Activated CD8-positive, alpha-beta T cell treated with anti-CD3 and anti-CD28 coated beads for 36 hours (primary cell): Measurements from ENCODE around the gene NIPBL. TPM values are rescaled to one million over a fixed set of nuclear protein-coding genes. Genes with fewer than 3 reads are reported as not detected.

Experiments used
- ATAC-seq: fragments of 200-7000 bp; cut with Tn5 transposase; one replicate; pipeline ENCODE4 v1.10.0; 2021; ENCODE audit warnings: mild to moderate bottlenecking, moderate library complexity
- CTCF ChIA-PET: fragments of 350-600 bp; sonication (Branson Sonifier 250); formaldehyde crosslinking; loops from one replicate; lab custom pipeline; 2021; ENCODE audit warnings: antibody characterized with exemption; lab: Charles Lee
- POLR2A ChIA-PET: fragments of 350-600 bp; sonication (Branson Sonifier 250); formaldehyde crosslinking; loops from one replicate; lab custom pipeline; 2021; ENCODE audit warnings: antibody characterized with exemption; lab: Charles Lee
- DNase-seq: peaks from one replicate; pipeline ENCODE4 v3.0.0-alpha.2; 2020
- H3K27ac Mint-ChIP-seq: one replicate; pipeline ENCODE4 v1.8.0; 2021; ENCODE audit warnings: mild to moderate bottlenecking, mixed read lengths
- H3K27me3 Mint-ChIP-seq: one replicate; pipeline ENCODE4 v1.8.0; 2021; ENCODE audit warnings: mixed read lengths
- H3K36me3 Mint-ChIP-seq: one replicate; pipeline ENCODE4 v1.8.0; 2021; ENCODE audit warnings: low read depth, mixed read lengths
- H3K4me1 Mint-ChIP-seq: one replicate; pipeline ENCODE4 v1.8.0; 2021; ENCODE audit warnings: low read depth, mixed read lengths
- H3K4me3 Mint-ChIP-seq: one replicate; pipeline ENCODE4 v1.8.0; 2021; ENCODE audit warnings: mild to moderate bottlenecking, moderate library complexity, mixed read lengths
- H3K9me3 Mint-ChIP-seq: one replicate; pipeline ENCODE4 v1.8.0; 2021; ENCODE audit warnings: mixed read lengths
- intact Hi-C: fragments of 100-400 bp; cut with micrococcal nuclease; formaldehyde crosslinking; loops from one replicate; pipeline ENCODE4 v1.10.0; 2022
- total RNA-seq, 2 experiments: library from RNA; stranded (reverse); gene quantifications; one replicate each; pipeline ENCODE4 v1.2.3, GENCODE V29; 2021
- TF ChIP-seq, protein P1 (sequence below): fragments of 200-600 bp; IDR thresholded peaks from one replicate; pipeline ENCODE4 v1.8.0; 2022; ENCODE audit warnings: antibody characterized with exemption, mild to moderate bottlenecking

Gene NIPBL
- total RNA-seq, 2 experiments from 2014 or later: 39.6 to 40.2 TPM

DNA sequence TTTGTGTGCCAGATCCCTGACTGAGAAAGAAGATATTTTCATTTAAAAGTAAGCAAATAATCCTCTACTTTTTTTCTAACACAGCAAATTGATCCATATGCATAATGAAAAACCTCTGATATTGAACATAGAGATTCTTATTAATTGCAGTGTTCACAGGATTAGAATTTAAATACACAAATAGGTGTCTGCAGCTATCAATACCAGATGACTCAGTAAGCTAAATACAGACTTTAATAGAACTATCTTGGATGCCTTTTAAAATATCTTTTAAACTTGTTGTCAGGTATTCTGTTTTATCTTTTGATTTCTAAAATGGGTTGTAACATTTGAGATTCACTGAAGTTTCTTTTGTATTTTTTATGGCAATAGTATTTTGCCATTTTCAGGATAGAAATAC is 43.1 kb downstream of the NIPBL start:
- TF ChIP-seq, protein P1, sequence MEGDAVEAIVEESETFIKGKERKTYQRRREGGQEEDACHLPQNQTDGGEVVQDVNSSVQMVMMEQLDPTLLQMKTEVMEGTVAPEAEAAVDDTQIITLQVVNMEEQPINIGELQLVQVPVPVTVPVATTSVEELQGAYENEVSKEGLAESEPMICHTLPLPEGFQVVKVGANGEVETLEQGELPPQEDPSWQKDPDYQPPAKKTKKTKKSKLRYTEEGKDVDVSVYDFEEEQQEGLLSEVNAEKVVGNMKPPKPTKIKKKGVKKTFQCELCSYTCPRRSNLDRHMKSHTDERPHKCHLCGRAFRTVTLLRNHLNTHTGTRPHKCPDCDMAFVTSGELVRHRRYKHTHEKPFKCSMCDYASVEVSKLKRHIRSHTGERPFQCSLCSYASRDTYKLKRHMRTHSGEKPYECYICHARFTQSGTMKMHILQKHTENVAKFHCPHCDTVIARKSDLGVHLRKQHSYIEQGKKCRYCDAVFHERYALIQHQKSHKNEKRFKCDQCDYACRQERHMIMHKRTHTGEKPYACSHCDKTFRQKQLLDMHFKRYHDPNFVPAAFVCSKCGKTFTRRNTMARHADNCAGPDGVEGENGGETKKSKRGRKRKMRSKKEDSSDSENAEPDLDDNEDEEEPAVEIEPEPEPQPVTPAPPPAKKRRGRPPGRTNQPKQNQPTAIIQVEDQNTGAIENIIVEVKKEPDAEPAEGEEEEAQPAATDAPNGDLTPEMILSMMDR: no peak
- intact Hi-C loops: no loop called here
- ChIA-PET CTCF (no interaction called here), POLR2A (no interaction called here)
- Mint-ChIP-seq H3K36me3 (peaks cover 4% of the 10 kb centered on the region), H3K4me1 (peaks cover 46% of the 10 kb centered on the region), H3K27ac (no peak overlapping the region), H3K27me3 (no peaks in the 10 kb centered on the region), H3K4me3 (no peak overlapping the region), H3K9me3 (peaks cover 4% of the 10 kb centered on the region)
- ATAC-seq: no peak
- DNase-seq: no peak

DNA sequence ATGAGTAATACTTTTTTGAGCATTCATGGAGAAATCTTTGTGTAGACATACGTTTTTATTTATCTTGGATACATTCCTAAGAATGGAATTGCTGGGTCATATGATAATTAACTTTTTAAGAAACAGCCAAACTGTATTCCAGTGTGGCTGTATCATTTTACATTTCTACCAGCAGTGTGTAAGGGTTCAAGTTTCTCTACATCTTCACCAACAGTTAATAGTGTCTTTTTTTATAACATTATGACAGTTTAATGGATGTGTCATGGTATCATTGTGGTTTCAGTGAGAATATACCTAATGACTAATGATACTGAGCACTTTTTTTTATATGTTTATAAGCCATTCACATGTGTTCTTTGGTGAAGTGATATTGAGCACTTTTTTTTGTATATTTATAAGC is 52.4 kb downstream of the NIPBL start:
- Mint-ChIP-seq H3K36me3 (peaks cover 13% of the 10 kb centered on the region), H3K4me3 (no peak overlapping the region), H3K27me3 (no peaks in the 10 kb centered on the region), H3K9me3 (peaks cover 6% of the 10 kb centered on the region), H3K4me1 (peaks cover 60% of the 10 kb centered on the region), H3K27ac (peak overlapping the region; percentile 34)
- ChIA-PET POLR2A (interaction anchor here (1.1 kb wide), 1 partner anchor 52 kb away, joined by 3 read pairs; the partner anchor contains the start of gene NIPBL), CTCF (interaction anchor here (1.5 to 1.6 kb wide), 2 partner anchors 10 to 54 kb away, joined by 3 read pairs; no protein-coding TSS in a partner anchor)
- DNase-seq (no peak), ATAC-seq (peak; percentile 85)
- intact Hi-C loops: no loop called here
- TF ChIP-seq, protein P1: no peak

DNA sequence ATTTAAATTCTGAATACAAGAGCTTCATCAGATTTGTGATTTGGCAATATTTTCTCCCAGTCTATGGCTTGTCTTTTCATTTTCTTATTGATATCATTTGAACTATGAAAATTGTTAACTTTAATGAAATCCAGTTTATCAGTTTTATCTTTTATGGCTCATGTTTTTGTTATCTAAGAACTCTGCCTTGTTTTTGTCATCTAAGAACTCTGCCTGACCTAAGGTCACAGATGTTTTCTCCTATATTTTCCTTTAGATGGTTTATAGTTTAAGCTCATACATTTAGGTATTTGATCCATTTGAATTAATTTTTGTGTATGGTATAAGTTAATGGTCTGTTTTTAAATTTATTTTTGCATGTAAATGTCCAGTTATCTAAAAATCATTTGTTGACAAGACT is 52.9 kb downstream of the NIPBL start:
- Mint-ChIP-seq H3K4me3 (no peak overlapping the region), H3K9me3 (peaks cover 6% of the 10 kb centered on the region), H3K4me1 (peaks cover 62% of the 10 kb centered on the region), H3K27ac (peak overlapping the region; percentile 34), H3K36me3 (peaks cover 13% of the 10 kb centered on the region), H3K27me3 (no peaks in the 10 kb centered on the region)
- no peak for DNase-seq
- ChIA-PET POLR2A (no interaction called here), CTCF (interaction anchor here (1.1 to 1.6 kb wide), 3 partner anchors 9 to 190 kb away, joined by 3 read pairs; no protein-coding TSS in a partner anchor)
- ATAC-seq: no peak
- TF ChIP-seq, protein P1: no peak
- intact Hi-C loops: no loop called here

DNA sequence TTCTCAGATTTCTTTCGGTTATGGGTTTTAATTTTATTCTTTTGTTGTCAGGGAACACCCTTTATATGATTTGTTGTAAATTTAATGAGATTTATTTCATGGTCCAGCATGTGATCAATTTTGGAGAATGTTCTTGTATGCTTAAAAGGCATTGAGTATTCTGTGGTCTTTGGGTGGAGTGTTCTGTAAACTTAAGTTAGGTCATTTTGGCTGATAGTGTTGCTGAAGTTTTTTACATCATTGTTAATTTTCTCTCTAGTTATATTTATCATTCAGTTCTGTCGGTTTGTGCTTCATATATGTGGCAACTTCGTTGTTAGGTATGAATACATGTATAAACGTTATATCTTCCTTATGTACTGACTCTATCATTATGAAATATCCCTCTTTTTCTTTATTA is 55.5 kb downstream of the NIPBL start:
- peaks cover 3% of the 10 kb centered on the region for H3K9me3 Mint-ChIP-seq
- H3K27ac Mint-ChIP-seq: no peak overlapping the region
- TF ChIP-seq, protein P1: no peak
- DNase-seq (no peak), ATAC-seq (no peak)
- peaks cover 76% of the 10 kb centered on the region for H3K4me1 Mint-ChIP-seq
- intact Hi-C loops: no loop called here
- POLR2A ChIA-PET: no interaction called here
- no peaks in the 10 kb centered on the region for H3K27me3 Mint-ChIP-seq
- H3K36me3 Mint-ChIP-seq: peaks cover 7% of the 10 kb centered on the region
- no peak overlapping the region for H3K4me3 Mint-ChIP-seq
- CTCF ChIA-PET: no interaction called here

DNA sequence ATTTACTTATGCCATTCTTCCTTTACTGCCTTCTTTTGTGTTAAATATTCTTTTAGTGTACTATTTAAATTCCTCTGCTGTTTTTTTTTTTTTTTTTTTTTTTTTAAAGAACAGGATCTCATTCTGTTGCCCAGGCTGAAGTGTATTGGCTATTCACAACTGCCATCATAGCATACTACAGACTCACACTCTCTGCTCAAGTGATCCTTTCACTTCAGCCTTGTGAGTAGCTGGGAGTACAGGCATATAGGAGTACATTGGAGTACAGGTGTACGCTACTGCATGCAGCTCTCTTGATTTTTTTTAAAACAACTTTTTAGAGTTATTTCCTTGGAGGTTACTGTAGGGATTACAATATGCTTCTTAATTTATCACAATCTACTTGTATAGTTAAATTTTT is 56.1 kb downstream of the NIPBL start:
- Mint-ChIP-seq H3K27me3 (no peaks in the 10 kb centered on the region), H3K4me3 (no peak overlapping the region), H3K4me1 (peaks cover 76% of the 10 kb centered on the region), H3K9me3 (peaks cover 3% of the 10 kb centered on the region), H3K36me3 (peaks cover 9% of the 10 kb centered on the region), H3K27ac (no peak overlapping the region)
- ATAC-seq: no peak
- TF ChIP-seq, protein P1: no peak
- intact Hi-C loops: no loop called here
- ChIA-PET POLR2A (no interaction called here), CTCF (no interaction called here)
- DNase-seq: no peak
